HepG2 (cell line): ENCODE results near the gene USP30. TPM values are rescaled to one million over a fixed set of nuclear protein-coding genes. Genes with fewer than 3 reads are reported as not detected.

Experiments used
- ATAC-seq: fragments of 200-7000 bp; cut with Tn5 transposase; 3 replicates; pipeline ENCODE4 v1.9.1; 2020; ENCODE audit warnings: mild to moderate bottlenecking, moderate library complexity
- BruUV-seq: library from RNA; stranded (reverse); fragments of 400-500 nt; replicated peaks from 2 replicates; lab custom pipeline; 2021; lab: Mats Ljungman, UMichigan
- CTCF ChIA-PET: fragments of 300-600 bp; formaldehyde crosslinking; extraction: SDS; loops from one replicate; lab custom pipeline; 2021; ENCODE audit warnings: low total read pairs, inconsistent platforms, low intra/inter-chr PET ratio; lab: Yijun Ruan, JAX
- POLR2A ChIA-PET: fragments of 350-600 bp; sonication (Branson Sonifier 250); formaldehyde crosslinking; loops from one replicate; lab custom pipeline; 2020; ENCODE audit warnings: antibody characterized with exemption, inconsistent platforms; lab: Yijun Ruan, JAX
- DNase-seq: peaks from one replicate; pipeline ENCODE4 v3.0.0-alpha.2; 2015; ENCODE audit warnings: low spot score
- FAIRE-seq: peaks from 3 replicates; lab custom pipeline; 2011; peaks lifted over from hg19 to GRCh38; lab: Jason Lieb, UNC
- H2AFZ ChIP-seq: one replicate; pipeline ENCODE4 v1.6.1; 2011; ENCODE audit warnings: low read length, inconsistent platforms
- H3K27ac ChIP-seq: fragments of 300-600 bp; 3 replicates; pipeline ENCODE4 v1.8.0; 2011; ENCODE audit warnings: mixed run types, mild to moderate bottlenecking, mixed read lengths, low read length, inconsistent platforms; ENCODE audit not compliant: insufficient read depth; ENCODE audit errors: extremely low read length
- H3K27me3 ChIP-seq, 2 experiments: fragments of 200-600 bp in 1 of 2; 2 replicates in 1 of 2; 3 replicates in 1 of 2; pipeline versions ENCODE4 v1.6.0 to v1.8.0; 2011; ENCODE audit warnings: low read length in 2 of 2, mild to moderate bottlenecking in 2 of 2, moderate library complexity in 2 of 2, inconsistent platforms in 1 of 2; ENCODE audit not compliant: insufficient read depth in 2 of 2, control insufficient read depth in 1 of 2
- H3K36me3 ChIP-seq, 2 experiments: fragments of 200-600 bp in 1 of 2; replicated peaks in 1 of 2; 2 replicates in 1 of 2; 3 replicates in 1 of 2; pipeline versions ENCODE4 v1.5.1 to v1.8.0; 2011; ENCODE audit warnings: low read length in 2 of 2, inconsistent platforms in 1 of 2; ENCODE audit not compliant: insufficient read depth in 2 of 2, control insufficient read depth in 1 of 2
- H3K4me1 ChIP-seq: 2 replicates; pipeline ENCODE4 v1.5.1; 2012; ENCODE audit warnings: low read length, inconsistent platforms; ENCODE audit not compliant: insufficient read depth
- H3K4me2 ChIP-seq: 2 replicates; pipeline ENCODE4 v1.6.0; 2011; ENCODE audit warnings: low read depth, low read length, inconsistent platforms
- H3K4me3 ChIP-seq, 3 experiments: fragments of 200-600 bp in 1 of 3; sonication (generic), shearing (Covaris generic) in 1 of 3; replicated peaks in 1 of 3; 2 replicates each; pipeline ENCODE4 v1.5.1; 2011 to 2016; ENCODE audit warnings: low read length in 3 of 3, inconsistent platforms in 2 of 3, low read depth in 2 of 3, mild to moderate bottlenecking in 2 of 3, control low read depth in 1 of 3, mixed read lengths in 1 of 3; ENCODE audit not compliant: insufficient read depth in 1 of 3
- H3K79me2 ChIP-seq: one replicate; pipeline ENCODE4 v1.6.1; 2011; ENCODE audit warnings: low read length, inconsistent platforms; ENCODE audit not compliant: insufficient read depth
- H3K9ac ChIP-seq: 2 replicates; pipeline ENCODE4 v1.6.0; 2011; ENCODE audit warnings: mild to moderate bottlenecking, low read depth, low read length, inconsistent platforms; ENCODE audit not compliant: insufficient read depth
- H3K9me3 ChIP-seq: 2 replicates; pipeline ENCODE4 v1.5.1; 2012; ENCODE audit warnings: mild to moderate bottlenecking, low read length
- H4K20me1 ChIP-seq: 2 replicates; pipeline ENCODE4 v1.6.0; 2011; ENCODE audit warnings: inconsistent platforms, mild to moderate bottlenecking, low read length, moderate library complexity; ENCODE audit not compliant: insufficient read depth
- ATF7-NPFF ChIP-seq: sonication (generic); formaldehyde crosslinking; IDR thresholded peaks from 2 replicates; pipeline ENCODE4 v1.8.1; 2023; ENCODE audit warnings: mild to moderate bottlenecking, low read depth, missing genetic modification reagents, moderate library complexity
- CEBPB ChIP-seq: IDR thresholded peaks from 2 replicates; pipeline ENCODE4 v1.6.1; 2011; ENCODE audit warnings: low read depth, low read length, improper control_type of control experiment, borderline replicate concordance
- FOXJ3 ChIP-seq: sonication (generic); formaldehyde crosslinking; IDR thresholded peaks from 2 replicates; pipeline ENCODE4 v1.4.0; 2020; ENCODE audit warnings: missing genetic modification reagents, mild to moderate bottlenecking, borderline replicate concordance
- HNRNPL ChIP-seq: fragments of 200-400 bp; formaldehyde crosslinking; IDR thresholded peaks from 2 replicates; pipeline ENCODE4 v1.6.1; 2017; ENCODE audit warnings: mild to moderate bottlenecking, low read depth, low read length
- HOXA3 ChIP-seq: sonication (generic); formaldehyde crosslinking; IDR thresholded peaks from 2 replicates; pipeline ENCODE4 v1.5.0; 2020; ENCODE audit warnings: missing genetic modification reagents
- JARID2 ChIP-seq: sonication (generic); formaldehyde crosslinking; IDR thresholded peaks from 2 replicates; pipeline ENCODE4 v1.8.1; 2023; ENCODE audit warnings: missing genetic modification reagents, inconsistent platforms; ENCODE audit not compliant: insufficient replicate concordance
- KLF12 ChIP-seq: sonication (generic); formaldehyde crosslinking; IDR thresholded peaks from 2 replicates; pipeline ENCODE4 v1.4.0; 2020; ENCODE audit warnings: missing genetic modification reagents, borderline replicate concordance
- PHF8 ChIP-seq: sonication (generic); formaldehyde crosslinking; IDR thresholded peaks from 2 replicates; pipeline ENCODE4 v1.5.0; 2020; ENCODE audit warnings: missing genetic modification reagents
- RBM22 ChIP-seq: fragments of 200-400 bp; formaldehyde crosslinking; optimal IDR thresholded peaks from 2 replicates; pipeline ENCODE3; 2017; ENCODE audit warnings: mild to moderate bottlenecking, low read length, moderate library complexity
- SRSF9 ChIP-seq: fragments of 200-400 bp; formaldehyde crosslinking; IDR thresholded peaks from 2 replicates; pipeline ENCODE4 v1.6.1; 2018; ENCODE audit warnings: borderline replicate concordance, mild to moderate bottlenecking, low read depth, low read length; ENCODE audit not compliant: insufficient read depth, poor library complexity, severe bottlenecking
- TBX3 ChIP-seq: fragments of 450-650 bp; IDR thresholded peaks from 2 replicates; pipeline ENCODE4 v1.6.1; 2017; ENCODE audit warnings: antibody characterized with exemption, mild to moderate bottlenecking, inconsistent platforms, borderline replicate concordance
- ZBTB7A ChIP-seq: sonication (generic); formaldehyde crosslinking; IDR thresholded peaks from 2 replicates; pipeline ENCODE4 v1.8.0; 2022; ENCODE audit warnings: mild to moderate bottlenecking, missing genetic modification reagents
- ZFP41 ChIP-seq: sonication (generic); formaldehyde crosslinking; IDR thresholded peaks from 2 replicates; pipeline ENCODE4 v1.4.0; 2020; ENCODE audit warnings: mild to moderate bottlenecking, missing genetic modification reagents, borderline replicate concordance
- ZNF564 ChIP-seq: sonication (generic); formaldehyde crosslinking; IDR thresholded peaks from 2 replicates; pipeline ENCODE4 v1.8.1; 2023; ENCODE audit warnings: mild to moderate bottlenecking, missing genetic modification reagents
- ZNF782 ChIP-seq: sonication (generic); formaldehyde crosslinking; IDR thresholded peaks from 2 replicates; pipeline ENCODE4 v1.4.0; 2020; ENCODE audit warnings: missing genetic modification reagents, mild to moderate bottlenecking, borderline replicate concordance
- ZNF841 ChIP-seq: sonication (generic); formaldehyde crosslinking; IDR thresholded peaks from 2 replicates; pipeline ENCODE4 v1.8.1; 2023; ENCODE audit warnings: missing genetic modification reagents, borderline replicate concordance
- ZSCAN30 ChIP-seq: sonication (generic); formaldehyde crosslinking; IDR thresholded peaks from 2 replicates; pipeline ENCODE4 v1.5.0; 2020; ENCODE audit warnings: mild to moderate bottlenecking, missing genetic modification reagents
- WGBS: methylation state at CpG from one replicate; pipeline ENCODE4 v1.1.6; 2017; ENCODE audit warnings: low lambda C conversion rate; 5-methylcytosine and 5-hydroxymethylcytosine counted together
- in situ Hi-C: cut with HindIII; loops from 2 replicates; pipeline ENCODE4 v1.10.0; 2017; ENCODE audit warnings: low pct_unique_long_range_greater_than_20kb; ENCODE audit not compliant: extremely low pct_ligation_motif_present
- intact Hi-C: fragments of 100-400 bp; cut with micrococcal nuclease; formaldehyde crosslinking; loops from one replicate; pipeline ENCODE4 v1.10.0; 2022; ENCODE audit not compliant: unreplicated experiment
- polyA plus RNA-seq, 8 experiments: library from polyadenylated mRNA; depleted of rRNA in 3 of 8; stranded (reverse) in 7 of 8; unstranded in 1 of 8; fragments of >200 nt; fragmentation: Illumina TruSeq in 4 of 8; extraction: Trizol in 4 of 8; gene quantifications; 2 replicates each; pipeline versions ENCODE4 v1.2.1 to v1.2.3, GENCODE V29; 2011 to 2016; ENCODE audit warnings: low read depth in 4 of 8, missing spikeins in 1 of 8, mixed read lengths in 1 of 8; ENCODE audit not compliant: insufficient read depth in 1 of 8
- total RNA-seq, 5 experiments: library from RNA; depleted of rRNA; stranded (reverse); fragments of >200 nt; fragmentation: Illumina TruSeq; extraction: Trizol; gene quantifications; 2 replicates each; pipeline ENCODE4 v1.2.3, GENCODE V29; 2016; ENCODE audit warnings: low read depth in 1 of 5
- TF ChIP-seq, protein P1 (sequence below): sonication (generic); formaldehyde crosslinking; IDR thresholded peaks from 2 replicates; pipeline ENCODE4 v1.4.0; 2020; ENCODE audit warnings: missing genetic modification reagents, mild to moderate bottlenecking, borderline replicate concordance
- TF ChIP-seq, protein P2 (sequence below): sonication (generic); formaldehyde crosslinking; IDR thresholded peaks from 2 replicates; pipeline ENCODE4 v1.4.0; 2020; ENCODE audit warnings: missing genetic modification reagents
- TF ChIP-seq, protein P3 (sequence below): IDR thresholded peaks from 2 replicates; pipeline ENCODE4 v1.6.1; 2018; ENCODE audit warnings: missing genetic modification reagents, mild to moderate bottlenecking, missing compliant biosample characterization

USP30 gene
- total and polyA plus RNA-seq, 2 of the 13 experiments (the other 11 are each of a cell fraction or from before 2014, with no cell fraction given) = 11.2 to 20.8 TPM

DNA sequence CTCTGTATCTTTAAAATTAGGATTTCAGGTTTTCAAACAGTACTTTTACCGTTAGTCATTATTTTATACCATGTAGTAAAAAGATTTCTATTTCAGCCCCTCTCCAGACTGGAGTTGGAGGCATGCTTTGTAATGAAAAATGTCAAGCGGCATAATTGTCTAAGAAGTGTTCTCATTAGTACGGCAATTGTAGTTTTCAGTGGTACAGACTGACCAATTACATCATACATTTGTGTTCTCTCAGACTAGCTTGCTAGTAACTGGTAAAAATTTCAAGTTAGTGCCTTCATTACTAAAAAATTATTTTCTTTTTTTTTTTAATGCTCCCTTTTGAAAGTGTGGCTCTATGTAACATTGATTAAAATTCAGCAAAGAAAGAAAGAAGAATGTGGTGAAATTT lies 4.5 kb downstream of the USP30 start:
- FAIRE-seq = no peak
- no peak overlapping the region for H3K4me2 ChIP-seq
- no peaks in the 10 kb centered on the region; a peak in 1 of 5 replicates for H3K27me3 ChIP-seq
- in situ Hi-C loops (no loop called here), intact Hi-C loops (no loop called here)
- no TSS peak for BruUV-seq
- H4K20me1 ChIP-seq = no peaks in the 10 kb centered on the region
- H3K36me3 ChIP-seq = peaks cover 1 to 11% of the 10 kb centered on the region in 2 experiments
- H3K9me3 ChIP-seq = no peaks in the 10 kb centered on the region
- H3K4me1 ChIP-seq = peaks cover 8% of the 10 kb centered on the region
- POLR2A ChIA-PET = no interaction called here
- 100% methylated on average over 3 of the region's 3 CpGs for WGBS
- no peak for DNase-seq
- no peak overlapping the region for H2AFZ ChIP-seq
- no peak for ATAC-seq
- no peak overlapping the region for H3K27ac ChIP-seq
- H3K79me2 ChIP-seq = peaks cover 7% of the 10 kb centered on the region
- no peak overlapping the region for H3K4me3 ChIP-seq
- no peak for TF ChIP-seq ZFP41
- no peak for TF ChIP-seq JARID2 (CRISPR knock-in tag)
- TF ChIP-seq, protein P1, sequence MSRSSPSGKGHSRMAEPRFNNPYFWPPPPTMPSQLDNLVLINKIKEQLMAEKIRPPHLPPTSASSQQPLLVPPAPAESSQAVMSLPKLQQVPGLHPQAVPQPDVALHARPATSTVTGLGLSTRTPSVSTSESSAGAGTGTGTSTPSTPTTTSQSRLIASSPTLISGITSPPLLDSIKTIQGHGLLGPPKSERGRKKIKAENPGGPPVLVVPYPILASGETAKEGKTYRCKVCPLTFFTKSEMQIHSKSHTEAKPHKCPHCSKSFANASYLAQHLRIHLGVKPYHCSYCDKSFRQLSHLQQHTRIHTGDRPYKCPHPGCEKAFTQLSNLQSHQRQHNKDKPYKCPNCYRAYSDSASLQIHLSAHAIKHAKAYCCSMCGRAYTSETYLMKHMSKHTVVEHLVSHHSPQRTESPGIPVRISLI = no peak
- TF ChIP-seq, protein P2, sequence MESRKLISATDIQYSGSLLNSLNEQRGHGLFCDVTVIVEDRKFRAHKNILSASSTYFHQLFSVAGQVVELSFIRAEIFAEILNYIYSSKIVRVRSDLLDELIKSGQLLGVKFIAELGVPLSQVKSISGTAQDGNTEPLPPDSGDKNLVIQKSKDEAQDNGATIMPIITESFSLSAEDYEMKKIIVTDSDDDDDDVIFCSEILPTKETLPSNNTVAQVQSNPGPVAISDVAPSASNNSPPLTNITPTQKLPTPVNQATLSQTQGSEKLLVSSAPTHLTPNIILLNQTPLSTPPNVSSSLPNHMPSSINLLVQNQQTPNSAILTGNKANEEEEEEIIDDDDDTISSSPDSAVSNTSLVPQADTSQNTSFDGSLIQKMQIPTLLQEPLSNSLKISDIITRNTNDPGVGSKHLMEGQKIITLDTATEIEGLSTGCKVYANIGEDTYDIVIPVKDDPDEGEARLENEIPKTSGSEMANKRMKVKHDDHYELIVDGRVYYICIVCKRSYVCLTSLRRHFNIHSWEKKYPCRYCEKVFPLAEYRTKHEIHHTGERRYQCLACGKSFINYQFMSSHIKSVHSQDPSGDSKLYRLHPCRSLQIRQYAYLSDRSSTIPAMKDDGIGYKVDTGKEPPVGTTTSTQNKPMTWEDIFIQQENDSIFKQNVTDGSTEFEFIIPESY (CRISPR knock-in tag) = no peak
- TF ChIP-seq, protein P3, sequence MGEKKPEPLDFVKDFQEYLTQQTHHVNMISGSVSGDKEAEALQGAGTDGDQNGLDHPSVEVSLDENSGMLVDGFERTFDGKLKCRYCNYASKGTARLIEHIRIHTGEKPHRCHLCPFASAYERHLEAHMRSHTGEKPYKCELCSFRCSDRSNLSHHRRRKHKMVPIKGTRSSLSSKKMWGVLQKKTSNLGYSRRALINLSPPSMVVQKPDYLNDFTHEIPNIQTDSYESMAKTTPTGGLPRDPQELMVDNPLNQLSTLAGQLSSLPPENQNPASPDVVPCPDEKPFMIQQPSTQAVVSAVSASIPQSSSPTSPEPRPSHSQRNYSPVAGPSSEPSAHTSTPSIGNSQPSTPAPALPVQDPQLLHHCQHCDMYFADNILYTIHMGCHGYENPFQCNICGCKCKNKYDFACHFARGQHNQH (CRISPR knock-in tag) = no peak
- no peak for TF ChIP-seq FOXJ3
- no peak for TF ChIP-seq HNRNPL
- TF ChIP-seq ZNF782 (CRISPR knock-in tag) = no peak
- no peak for TF ChIP-seq RBM22
- no peak for TF ChIP-seq ATF7-NPFF (CRISPR knock-in tag)
- TF ChIP-seq ZNF841 = no peak
- no peak for TF ChIP-seq PHF8 (CRISPR knock-in tag)
- TF ChIP-seq CEBPB = no peak
- TF ChIP-seq ZSCAN30 = no peak
- no peak for TF ChIP-seq TBX3
- TF ChIP-seq HOXA3 = no peak
- TF ChIP-seq KLF12 = no peak
- TF ChIP-seq SRSF9 = no peak
- no peak for TF ChIP-seq ZNF564 (CRISPR knock-in tag)
- TF ChIP-seq ZBTB7A (CRISPR knock-in tag) = no peak
- H3K9ac ChIP-seq = no peak overlapping the region
- CTCF ChIA-PET = no interaction called here
